Naive thymus-derived CD4-positive, alpha-beta T cell (primary cell): ENCODE data around the gene UBIAD1. TPM values are rescaled to one million over a fixed set of nuclear protein-coding genes. Genes with fewer than 3 reads are reported as not detected.
"Not testable (repeated sequence)": the region's sequence is repeated elsewhere in the genome, so short reads cannot be mapped to it uniquely, and the experiment has no call there.

Source experiments
- ATAC-seq: fragments of 150-1000 bp; cut with Tn5 transposase; 2 replicates; pipeline ENCODE4 v1.10.0; 2021; ENCODE audit warnings: mild to moderate bottlenecking, moderate library complexity
- CTCF ChIA-PET: fragments of 350-600 bp; sonication (Branson Sonifier 250); formaldehyde crosslinking; loops from one replicate; lab custom pipeline; 2021; ENCODE audit warnings: antibody characterized with exemption; lab: Charles Lee
- POLR2A ChIA-PET: fragments of 350-600 bp; sonication (Branson Sonifier 250); formaldehyde crosslinking; loops from one replicate; lab custom pipeline; 2021; ENCODE audit warnings: antibody characterized with exemption, inconsistent platforms; lab: Charles Lee
- DNase-seq, 9 donors: peaks; one replicate each; pipeline versions ENCODE4 v3.0.0 to v3.0.0-alpha.2; 2020 to 2022; ENCODE audit warnings: mixed read lengths in 1 of 9
- H3K27ac ChIP-seq: one replicate; pipeline ENCODE4 v1.7.0; 2013; ENCODE audit warnings: mild to moderate bottlenecking, low read depth, low read length, moderate library complexity
- H3K27me3 ChIP-seq, 2 donors: one replicate each; pipeline ENCODE4 v1.7.0; 2013; ENCODE audit warnings: low read length in 2 of 2, mild to moderate bottlenecking in 2 of 2, moderate library complexity in 2 of 2; ENCODE audit not compliant: control insufficient read depth in 2 of 2, insufficient read depth in 2 of 2
- H3K36me3 ChIP-seq, 3 experiments: 1 replicate in 2 of 3; 2 replicates in 1 of 3; pipeline ENCODE4 v1.7.0; 2013; ENCODE audit warnings: low read length in 3 of 3, mild to moderate bottlenecking in 3 of 3, moderate library complexity in 1 of 3; ENCODE audit not compliant: insufficient read depth in 3 of 3, control insufficient read depth in 2 of 3
- H3K4me1 ChIP-seq, 2 donors: one replicate each; pipeline ENCODE4 v1.7.0; 2013; ENCODE audit warnings: low read length in 2 of 2, mild to moderate bottlenecking in 2 of 2, moderate library complexity in 1 of 2; ENCODE audit not compliant: control insufficient read depth in 2 of 2, insufficient read depth in 2 of 2
- H3K4me3 ChIP-seq: 2 replicates; pipeline ENCODE4 v1.7.0; 2013; ENCODE audit warnings: mild to moderate bottlenecking, low read length
- H3K9me3 ChIP-seq, 3 experiments: 1 replicate in 2 of 3; 2 replicates in 1 of 3; pipeline ENCODE4 v1.7.0; 2013; ENCODE audit warnings: low read length in 3 of 3; ENCODE audit not compliant: control insufficient read depth in 2 of 3
- H3K27ac Mint-ChIP-seq, 9 donors: one replicate each; pipeline ENCODE4 v1.8.0; 2020 to 2022; ENCODE audit warnings: mixed read lengths in 9 of 9, mild to moderate bottlenecking in 8 of 9, moderate library complexity in 5 of 9, inconsistent platforms in 2 of 9
- H3K27me3 Mint-ChIP-seq, 5 donors: one replicate each; pipeline ENCODE4 v1.8.0; 2021 to 2022; ENCODE audit warnings: mixed read lengths in 5 of 5, mild to moderate bottlenecking in 1 of 5
- H3K36me3 Mint-ChIP-seq, 5 donors: one replicate each; pipeline ENCODE4 v1.8.0; 2020 to 2022; ENCODE audit warnings: mixed read lengths in 5 of 5, mild to moderate bottlenecking in 3 of 5, inconsistent platforms in 1 of 5
- H3K4me1 Mint-ChIP-seq, 7 donors: one replicate each; pipeline ENCODE4 v1.8.0; 2020 to 2022; ENCODE audit warnings: mixed read lengths in 7 of 7, mild to moderate bottlenecking in 3 of 7, inconsistent platforms in 1 of 7
- H3K4me3 Mint-ChIP-seq, 10 donors: one replicate each; pipeline ENCODE4 v1.8.0; 2020 to 2022; ENCODE audit warnings: mild to moderate bottlenecking in 10 of 10, mixed read lengths in 10 of 10, moderate library complexity in 6 of 10, inconsistent platforms in 2 of 10
- H3K9me3 Mint-ChIP-seq, 11 donors: one replicate each; pipeline ENCODE4 v1.8.0; 2020 to 2022; ENCODE audit warnings: mixed read lengths in 11 of 11, mild to moderate bottlenecking in 4 of 11, inconsistent platforms in 1 of 11, moderate library complexity in 1 of 11
- intact Hi-C, 2 donors: fragments of 100-400 bp; cut with micrococcal nuclease; formaldehyde crosslinking; loops; one replicate each; pipeline ENCODE4 v1.15.1; 2023
- polyA plus RNA-seq, 2 donors: library from polyadenylated mRNA; unstranded; fragments of 300-500 nt; fragmentation: Illumina TruSeq; gene quantifications; one replicate each; pipeline ENCODE4 v1.2.3, GENCODE V29; 2021
- total RNA-seq, 6 experiments: library from RNA in 5 of 6; stranded (reverse) in 5 of 6; gene quantifications; 1 replicate in 5 of 6; 2 replicates in 1 of 6; pipeline ENCODE4 v1.2.3 and lab custom pipeline; 2021 to 2026

UBIAD1 gene
- total and polyA plus RNA-seq, 7 experiments from 2014 or later: 21.7 to 60.9 (median 38.3) TPM

GRCh38 chr1:11256299-11256698 is 16.7 kb upstream of the UBIAD1 start:
- H3K9me3 Mint-ChIP-seq: no peaks in the 10 kb centered on the region
- no peaks in the 10 kb centered on the region for H3K27me3 ChIP-seq
- peaks cover 5 to 13% (median 10%) of the 10 kb centered on the region in 7 donors for H3K4me1 Mint-ChIP-seq
- no peak overlapping the region for H3K4me3 Mint-ChIP-seq
- DNase-seq (no peak), ATAC-seq (no peak)
- intact Hi-C loops: no loop called here
- peaks cover 2% of the 10 kb centered on the region in 2 donors for H3K4me1 ChIP-seq
- H3K27me3 Mint-ChIP-seq: no peaks in the 10 kb centered on the region
- no peaks in the 10 kb centered on the region for H3K9me3 ChIP-seq
- ChIA-PET CTCF (interaction anchor here (1.7 to 2.7 kb wide), 2 partner anchors 15 to 40 kb away, joined by 6 read pairs; no protein-coding TSS in a partner anchor), POLR2A (no interaction called here)
- H3K36me3 ChIP-seq: peaks cover 25 to 82% (median 36%) of the 10 kb centered on the region in 3 experiments
- no peak overlapping the region for H3K4me3 ChIP-seq
- no peak overlapping the region for H3K27ac ChIP-seq
- no peak overlapping the region for H3K27ac Mint-ChIP-seq
- H3K36me3 Mint-ChIP-seq: peaks cover 13 to 58% (median 25%) of the 10 kb centered on the region in 5 donors

GRCh38 chr1:11262171-11263049 is 10.6 kb upstream of the UBIAD1 start, which contains the start of gene MTOR:
TSS of gene MTOR (minus strand) at chr1:11262551. CDS start at chr1:11259409, 3,142 bp downstream.
- Mint-ChIP-seq H3K27me3 (peaks cover 0 to 5% (median 0%) of the 10 kb centered on the region in 5 donors), H3K27ac (peak within 1 kb of the TSS; percentile 84 to 96 (median 90)), H3K9me3 (no peaks in the 10 kb centered on the region), H3K36me3 (peaks cover 0 to 16% (median 2%) of the 10 kb centered on the region in 5 donors), H3K4me1 (peaks cover 6 to 31% (median 22%) of the 10 kb centered on the region in 7 donors), H3K4me3 (peak within 1 kb of the TSS; percentile 87 to 98 (median 93))
- peaks cover 9 to 14% of the 10 kb centered on the region in 2 donors for H3K4me1 ChIP-seq
- no peaks in the 10 kb centered on the region for H3K9me3 ChIP-seq
- H3K27ac ChIP-seq: peak within 1 kb of the TSS; percentile 83
- ChIA-PET CTCF (interaction anchor here (1.0 to 2.1 kb wide), 4 partner anchors 34 to 457 kb away, joined by 3 to 4 read pairs (median 4); no protein-coding TSS in a partner anchor), POLR2A (interaction anchor here (0.6 to 3.4 kb wide), 14 partner anchors 9 to 476 kb away, joined by 3 to 28 read pairs (median 4); partner anchors contain the start of genes TARDBP and UBIAD1)
- H3K36me3 ChIP-seq: peaks cover 7 to 28% (median 15%) of the 10 kb centered on the region in 3 experiments
- no peaks in the 10 kb centered on the region for H3K27me3 ChIP-seq
- intact Hi-C loops: loop anchor here (1.0 to 5.0 kb wide), 12 partner anchors 11 to 1230 kb away; partner anchors contain the start of genes SRM (in 2 of the 2), UBIAD1 (in 2 of the 2), CLCN6 (in 1 of the 2) and EXOSC10 (in 1 of the 2)
- DNase-seq (peak; percentile 76 to 99 (median 98)), ATAC-seq (peak; percentile 98)
- H3K4me3 ChIP-seq: peak within 1 kb of the TSS; percentile 90

GRCh38 chr1:11266268-11267074 is 6.5 kb upstream of the UBIAD1 start:
- Histone ChIP-seq H3K27me3 (no peaks in the 10 kb centered on the region), H3K9me3 (no peaks in the 10 kb centered on the region), H3K4me1 (peaks cover 6 to 10% of the 10 kb centered on the region in 2 donors), H3K36me3 (peaks cover 0 to 5% (median 0%) of the 10 kb centered on the region in 3 experiments), H3K27ac (no peak overlapping the region), H3K4me3 (no peak overlapping the region)
- ChIA-PET CTCF (interaction anchor here (0.6 to 0.7 kb wide), 2 partner anchors 24 to 48 kb away, joined by 4 to 5 read pairs; no protein-coding TSS in a partner anchor), POLR2A (interaction anchor here (0.6 to 1.1 kb wide), 3 partner anchors 23 to 384 kb away, joined by 3 read pairs; no protein-coding TSS in a partner anchor)
- ATAC-seq (no peak), DNase-seq (no peak)
- H3K4me3 Mint-ChIP-seq: no peak overlapping the region
- peaks cover 4 to 17% (median 10%) of the 10 kb centered on the region in 7 donors for H3K4me1 Mint-ChIP-seq
- intact Hi-C loops: no loop called here
- H3K36me3 Mint-ChIP-seq: no peaks in the 10 kb centered on the region
- no peak overlapping the region for H3K27ac Mint-ChIP-seq
- peaks cover 0 to 13% (median 0%) of the 10 kb centered on the region in 5 donors for H3K27me3 Mint-ChIP-seq
- H3K9me3 Mint-ChIP-seq: no peaks in the 10 kb centered on the region

DNA sequence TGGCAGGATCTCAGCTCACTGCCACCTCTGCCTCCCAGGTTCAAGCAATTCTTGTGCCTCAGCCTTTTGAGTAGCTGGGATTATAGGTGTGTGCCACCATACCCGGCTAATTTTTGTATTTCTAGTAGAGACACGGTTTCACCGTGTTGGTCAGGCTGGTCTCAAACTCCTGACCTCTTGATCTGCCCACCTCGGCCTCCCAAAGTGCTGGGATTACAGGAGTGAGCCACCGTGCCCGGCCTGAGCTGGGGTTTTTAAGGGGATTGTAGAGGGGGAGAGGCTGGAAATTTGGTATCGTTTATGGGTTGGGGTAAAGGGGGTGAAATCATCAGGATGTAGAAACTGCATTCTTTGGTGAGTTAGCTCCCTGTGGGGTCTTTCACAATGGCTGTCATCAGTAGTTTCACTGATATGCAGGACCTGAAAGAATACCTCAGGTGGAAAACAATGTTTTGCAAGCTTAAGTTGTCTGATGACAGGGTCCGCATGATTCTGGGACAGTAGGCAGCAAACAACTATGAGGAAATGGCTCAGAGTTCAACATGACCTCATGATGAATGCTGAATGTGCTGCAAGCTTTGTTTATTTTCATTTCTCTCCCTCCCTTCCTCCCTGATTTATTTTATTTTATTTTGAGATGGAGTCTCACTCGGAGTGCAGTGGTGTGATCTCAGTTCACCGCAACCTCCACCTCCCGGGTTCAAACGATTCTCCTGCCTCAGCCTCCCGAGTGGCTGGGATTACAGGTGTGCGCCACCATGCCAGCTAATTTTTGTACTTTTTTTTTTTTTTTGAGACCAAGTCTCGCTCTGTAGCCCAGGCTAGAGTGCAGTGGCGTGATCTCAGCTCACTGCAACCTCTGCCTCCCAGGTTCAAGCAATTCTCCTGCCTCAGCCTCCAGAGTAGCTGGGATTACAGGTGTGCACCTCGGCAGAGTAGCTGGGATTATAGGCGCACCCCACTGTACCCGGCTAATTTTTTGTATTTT is 5.4 kb upstream of the UBIAD1 start:
- H3K4me3 ChIP-seq, DNase-seq, H3K9me3 Mint-ChIP-seq, H3K36me3 ChIP-seq, H3K36me3 Mint-ChIP-seq, H3K9me3 ChIP-seq, H3K4me3 Mint-ChIP-seq, ATAC-seq, intact Hi-C loops, H3K4me1 ChIP-seq, H3K27ac ChIP-seq, H3K27ac Mint-ChIP-seq, H3K27me3 ChIP-seq: not testable (repeated sequence)
- POLR2A ChIA-PET: interaction anchor here (0.7 to 1.4 kb wide), 5 partner anchors 11 to 383 kb away, joined by 3 to 4 read pairs (median 3); no protein-coding TSS in a partner anchor
- Mint-ChIP-seq H3K27me3 (peaks cover 0 to 13% (median 0%) of the 10 kb centered on the region in 5 donors), H3K4me1 (peaks cover 0 to 10% (median 7%) of the 10 kb centered on the region in 7 donors)
- CTCF ChIA-PET: interaction anchor here (0.7 kb wide), 1 partner anchor 25 kb away, joined by 3 read pairs; no protein-coding TSS in a partner anchor

GRCh38 chr1:11272544-11272831 is 510 bp upstream of the UBIAD1 start:
- H3K4me1 Mint-ChIP-seq: peaks cover 18 to 36% (median 27%) of the 10 kb centered on the region in 7 donors
- peak overlapping the region; percentile 62 to 97 (median 72) for H3K4me3 Mint-ChIP-seq
- peak overlapping the region; percentile 43 for H3K27ac ChIP-seq
- DNase-seq (no peak), ATAC-seq (no peak)
- peaks cover 21 to 25% of the 10 kb centered on the region in 2 donors for H3K4me1 ChIP-seq
- CTCF ChIA-PET: interaction anchor here (0.6 kb wide), 1 partner anchor 12 kb away, joined by 5 read pairs; no protein-coding TSS in a partner anchor
- peak overlapping the region in 7 of 9 donors; percentile 14 to 73 (median 38) for H3K27ac Mint-ChIP-seq
- peaks cover 0 to 7% (median 0%) of the 10 kb centered on the region in 5 donors for H3K27me3 Mint-ChIP-seq
- POLR2A ChIA-PET: interaction anchor here (0.7 to 2.9 kb wide), 7 partner anchors 9 to 447 kb away, joined by 3 to 28 read pairs (median 4); partner anchors contain the start of gene MTOR
- H3K36me3 Mint-ChIP-seq: peaks cover 10 to 18% (median 12%) of the 10 kb centered on the region in 5 donors
- no peaks in the 10 kb centered on the region for H3K27me3 ChIP-seq
- no peaks in the 10 kb centered on the region for H3K9me3 Mint-ChIP-seq
- H3K4me3 ChIP-seq: peak overlapping the region; percentile 53
- intact Hi-C loops: loop anchor here in 1 of 2 donors (2.0 kb wide), 2 partner anchors 18 to 534 kb away; partner anchors contain the start of gene CLCN6
- H3K36me3 ChIP-seq: peaks cover 0 to 8% (median 0%) of the 10 kb centered on the region in 3 experiments
- no peaks in the 10 kb centered on the region for H3K9me3 ChIP-seq
